HEK293 (cell line): ENCODE measurements around the gene RNASE8.
A peak's percentile ranks its signal among the peaks of the same experiment; 100 is the strongest.

ENCODE experiments used
- CTCF ChIA-PET: fragments of 350-600 bp; formaldehyde crosslinking; extraction: SDS; loops from one replicate; lab custom pipeline; 2021; ENCODE audit warnings: antibody characterized with exemption; lab: Yijun Ruan, JAX
- POLR2A ChIA-PET: fragments of 300-600 bp; formaldehyde crosslinking; extraction: SDS; loops from one replicate; lab custom pipeline; 2020; ENCODE audit warnings: antibody characterized with exemption, inconsistent platforms; lab: Yijun Ruan, JAX
- H3K27ac ChIP-seq: fragments of 200-500 bp; sonication (Bioruptor generic); 2 replicates; pipeline ENCODE4 v1.5.1; 2014; ENCODE audit warnings: low read depth, low read length, control low read depth, inconsistent platforms; ENCODE audit errors: extremely low read depth
- H3K36me3 ChIP-seq, 2 experiments: fragments of 200-500 bp in 1 of 2; sonication (Bioruptor generic) in 1 of 2; 1 replicate in 1 of 2; 2 replicates in 1 of 2; pipeline ENCODE4 v1.5.1; 2014 to 2017; ENCODE audit warnings: inconsistent platforms in 2 of 2, low read length in 2 of 2; ENCODE audit not compliant: control insufficient read depth in 2 of 2, insufficient read depth in 1 of 2
- H3K4me1 ChIP-seq: fragments of 200-500 bp; sonication (Bioruptor generic); 2 replicates; pipeline ENCODE4 v1.5.1; 2014; ENCODE audit warnings: mild to moderate bottlenecking, low read length, inconsistent platforms; ENCODE audit not compliant: control insufficient read depth, insufficient read depth
- H3K4me3 ChIP-seq: 2 replicates; pipeline ENCODE4 v1.5.1; 2011; ENCODE audit warnings: low read depth, mild to moderate bottlenecking, control low read depth, low read length, moderate library complexity
- H3K9me3 ChIP-seq: fragments of 200-500 bp; sonication (Bioruptor generic); 2 replicates; pipeline ENCODE4 v1.5.1; 2014; ENCODE audit warnings: low read depth, low read length, inconsistent platforms; ENCODE audit not compliant: control insufficient read depth, insufficient read depth
- EGR2 ChIP-seq: fragments of 450-650 bp; formaldehyde crosslinking; IDR thresholded peaks from 2 replicates; pipeline ENCODE4 v1.5.1; 2016; ENCODE audit warnings: low read depth, missing biosample characterization, missing genetic modification characterization
- KLF10 ChIP-seq: fragments of 450-650 bp; IDR thresholded peaks from 2 replicates; pipeline ENCODE4 v1.5.1; 2018; ENCODE audit warnings: missing biosample characterization, mild to moderate bottlenecking, missing genetic modification characterization
- KLF16 ChIP-seq: fragments of 450-650 bp; formaldehyde crosslinking; IDR thresholded peaks from 2 replicates; pipeline ENCODE4 v1.5.1; 2017; ENCODE audit warnings: missing biosample characterization, missing genetic modification characterization
- SP2 ChIP-seq: fragments of 450-650 bp; formaldehyde crosslinking; IDR thresholded peaks from 2 replicates; pipeline ENCODE4 v1.5.1; 2016; ENCODE audit warnings: missing biosample characterization, missing genetic modification characterization
- YY1 ChIP-seq: fragments of 450-650 bp; formaldehyde crosslinking; IDR thresholded peaks from 2 replicates; pipeline ENCODE4 v1.5.1; 2018; ENCODE audit warnings: missing biosample characterization, missing genetic modification characterization
- ZBTB17 ChIP-seq: fragments of 450-650 bp; formaldehyde crosslinking; IDR thresholded peaks from 2 replicates; pipeline ENCODE4 v1.5.1; 2016; ENCODE audit warnings: missing biosample characterization, missing genetic modification characterization
- ZFHX2 ChIP-seq: fragments of 450-650 bp; formaldehyde crosslinking; conservative IDR thresholded peaks from 2 replicates; pipeline ENCODE4 v1.5.1; 2016; ENCODE audit warnings: missing biosample characterization, missing genetic modification characterization
- ZNF121 ChIP-seq: fragments of 450-650 bp; formaldehyde crosslinking; IDR thresholded peaks from 2 replicates; pipeline ENCODE4 v1.5.1; 2016; ENCODE audit warnings: missing biosample characterization, missing genetic modification characterization
- ZNF133 ChIP-seq: fragments of 450-650 bp; formaldehyde crosslinking; IDR thresholded peaks from 2 replicates; pipeline ENCODE4 v1.5.1; 2016; ENCODE audit warnings: missing biosample characterization, missing genetic modification characterization
- ZNF169 ChIP-seq: fragments of 450-650 bp; formaldehyde crosslinking; IDR thresholded peaks from 2 replicates; pipeline ENCODE4 v1.5.1; 2016; ENCODE audit warnings: missing biosample characterization, missing genetic modification characterization
- ZNF221 ChIP-seq: fragments of 450-650 bp; formaldehyde crosslinking; IDR thresholded peaks from 2 replicates; pipeline ENCODE4 v1.5.1; 2017; ENCODE audit warnings: missing biosample characterization, missing genetic modification characterization, borderline replicate concordance
- ZNF223 ChIP-seq: fragments of 450-650 bp; formaldehyde crosslinking; IDR thresholded peaks from 2 replicates; pipeline ENCODE4 v1.5.1; 2016; ENCODE audit warnings: missing biosample characterization, missing genetic modification characterization
- ZNF239 ChIP-seq: fragments of 450-650 bp; formaldehyde crosslinking; IDR thresholded peaks from 2 replicates; pipeline ENCODE4 v1.5.1; 2016; ENCODE audit warnings: missing biosample characterization, missing genetic modification characterization
- ZNF354C ChIP-seq: fragments of 450-650 bp; formaldehyde crosslinking; IDR thresholded peaks from 2 replicates; pipeline ENCODE4 v1.5.1; 2016; ENCODE audit warnings: missing biosample characterization, missing genetic modification characterization, low read depth, borderline replicate concordance
- ZNF366 ChIP-seq: fragments of 450-650 bp; formaldehyde crosslinking; conservative IDR thresholded peaks from 2 replicates; pipeline ENCODE4 v1.5.1; 2016; ENCODE audit warnings: missing biosample characterization, missing genetic modification characterization
- ZNF514 ChIP-seq: fragments of 450-650 bp; formaldehyde crosslinking; IDR thresholded peaks from 2 replicates; pipeline ENCODE4 v1.5.1; 2016; ENCODE audit warnings: missing biosample characterization, missing genetic modification characterization
- ZNF560 ChIP-seq: fragments of 450-650 bp; formaldehyde crosslinking; IDR thresholded peaks from 2 replicates; pipeline ENCODE4 v1.5.1; 2017; ENCODE audit warnings: missing biosample characterization, missing genetic modification characterization, borderline replicate concordance
- ZNF571 ChIP-seq: fragments of 450-650 bp; formaldehyde crosslinking; IDR thresholded peaks from 2 replicates; pipeline ENCODE4 v1.5.0; 2017; ENCODE audit warnings: missing biosample characterization, missing genetic modification characterization
- ZNF837 ChIP-seq: fragments of 450-650 bp; formaldehyde crosslinking; IDR thresholded peaks from 2 replicates; pipeline ENCODE4 v1.5.1; 2016; ENCODE audit warnings: missing biosample characterization, missing genetic modification characterization
- TF ChIP-seq, protein P1 (sequence below): fragments of 450-650 bp; formaldehyde crosslinking; IDR thresholded peaks from 2 replicates; pipeline ENCODE4 v1.5.1; 2016; ENCODE audit warnings: missing biosample characterization, missing genetic modification characterization
- TF ChIP-seq, protein P2 (sequence below): fragments of 450-650 bp; formaldehyde crosslinking; IDR thresholded peaks from 2 replicates; pipeline ENCODE4 v1.5.1; 2016; ENCODE audit warnings: missing biosample characterization, missing genetic modification characterization
- TF ChIP-seq, protein P3 (sequence below): fragments of 450-650 bp; formaldehyde crosslinking; IDR thresholded peaks from 2 replicates; pipeline ENCODE4 v1.5.1; 2016; ENCODE audit warnings: missing biosample characterization, missing genetic modification characterization

RNASE8 gene

GRCh38 chr14:21058903-21059302 is 1.3 kb downstream of the RNASE8 start:
- TF ChIP-seq ZNF169 (tag by site-specific recombination) (no peak), ZNF514 (tag by site-specific recombination) (no peak), ZNF221 (tag by site-specific recombination) (no peak), ZNF571 (tag by site-specific recombination) (no peak), ZNF354C (tag by site-specific recombination) (no peak), KLF10 (tag by site-specific recombination) (no peak), ZNF239 (no peak), ZNF133 (tag by site-specific recombination) (no peak), ZNF223 (no peak), SP2 (no peak)
- TF ChIP-seq, protein P1, sequence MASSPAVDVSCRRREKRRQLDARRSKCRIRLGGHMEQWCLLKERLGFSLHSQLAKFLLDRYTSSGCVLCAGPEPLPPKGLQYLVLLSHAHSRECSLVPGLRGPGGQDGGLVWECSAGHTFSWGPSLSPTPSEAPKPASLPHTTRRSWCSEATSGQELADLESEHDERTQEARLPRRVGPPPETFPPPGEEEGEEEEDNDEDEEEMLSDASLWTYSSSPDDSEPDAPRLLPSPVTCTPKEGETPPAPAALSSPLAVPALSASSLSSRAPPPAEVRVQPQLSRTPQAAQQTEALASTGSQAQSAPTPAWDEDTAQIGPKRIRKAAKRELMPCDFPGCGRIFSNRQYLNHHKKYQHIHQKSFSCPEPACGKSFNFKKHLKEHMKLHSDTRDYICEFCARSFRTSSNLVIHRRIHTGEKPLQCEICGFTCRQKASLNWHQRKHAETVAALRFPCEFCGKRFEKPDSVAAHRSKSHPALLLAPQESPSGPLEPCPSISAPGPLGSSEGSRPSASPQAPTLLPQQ (tag by site-specific recombination): no peak
- TF ChIP-seq, protein P2, sequence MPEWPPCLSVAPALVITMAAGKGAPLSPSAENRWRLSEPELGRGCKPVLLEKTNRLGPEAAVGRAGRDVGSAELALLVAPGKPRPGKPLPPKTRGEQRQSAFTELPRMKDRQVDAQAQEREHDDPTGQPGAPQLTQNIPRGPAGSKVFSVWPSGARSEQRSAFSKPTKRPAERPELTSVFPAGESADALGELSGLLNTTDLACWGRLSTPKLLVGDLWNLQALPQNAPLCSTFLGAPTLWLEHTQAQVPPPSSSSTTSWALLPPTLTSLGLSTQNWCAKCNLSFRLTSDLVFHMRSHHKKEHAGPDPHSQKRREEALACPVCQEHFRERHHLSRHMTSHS (tag by site-specific recombination): no peak
- Histone ChIP-seq H3K9me3 (no peaks in the 10 kb centered on the region), H3K4me3 (no peak overlapping the region), H3K4me1 (no peaks in the 10 kb centered on the region; the same call in 1 of the 2 replicates), H3K27ac (no peak overlapping the region), H3K36me3 (no peaks in the 10 kb centered on the region)
- ChIA-PET CTCF (interaction anchor here (0.8 to 1.8 kb wide), 6 partner anchors 18 to 201 kb away, joined by 3 to 7 read pairs (median 5); no protein-coding TSS in a partner anchor), POLR2A (no interaction called here)

GRCh38 chr14:21059842-21060613 is 2.4 kb downstream of the RNASE8 start:
- ChIA-PET CTCF (interaction anchor here (1.0 to 4.3 kb wide), 3 partner anchors 20 to 89 kb away, joined by 6 to 25 read pairs (median 6); no protein-coding TSS in a partner anchor), POLR2A (no interaction called here)
- Histone ChIP-seq H3K27ac (no peak overlapping the region), H3K9me3 (no peaks in the 10 kb centered on the region), H3K4me3 (no peak overlapping the region), H3K36me3 (no peaks in the 10 kb centered on the region), H3K4me1 (no peaks in the 10 kb centered on the region; the same call in 1 of the 2 replicates)
- TF ChIP-seq EGR2 (tag by site-specific recombination) (peak; percentile 60; the same call in 1 of the 2 replicates), ZFHX2 (peak; percentile 66), YY1 (tag by site-specific recombination) (no peak), ZBTB17 (no peak)

GRCh38 chr14:21060614-21061346 is 3.2 kb downstream of the RNASE8 start:
- Histone ChIP-seq H3K4me1 (no peaks in the 10 kb centered on the region; the same call in 1 of the 2 replicates), H3K27ac (no peak overlapping the region), H3K4me3 (no peak overlapping the region), H3K36me3 (no peaks in the 10 kb centered on the region), H3K9me3 (no peaks in the 10 kb centered on the region)
- TF ChIP-seq ZNF837 (tag by site-specific recombination) (no peak), ZNF121 (no peak), KLF16 (tag by site-specific recombination) (no peak), ZNF560 (tag by site-specific recombination) (no peak), ZNF366 (no peak)
- TF ChIP-seq, protein P3, sequence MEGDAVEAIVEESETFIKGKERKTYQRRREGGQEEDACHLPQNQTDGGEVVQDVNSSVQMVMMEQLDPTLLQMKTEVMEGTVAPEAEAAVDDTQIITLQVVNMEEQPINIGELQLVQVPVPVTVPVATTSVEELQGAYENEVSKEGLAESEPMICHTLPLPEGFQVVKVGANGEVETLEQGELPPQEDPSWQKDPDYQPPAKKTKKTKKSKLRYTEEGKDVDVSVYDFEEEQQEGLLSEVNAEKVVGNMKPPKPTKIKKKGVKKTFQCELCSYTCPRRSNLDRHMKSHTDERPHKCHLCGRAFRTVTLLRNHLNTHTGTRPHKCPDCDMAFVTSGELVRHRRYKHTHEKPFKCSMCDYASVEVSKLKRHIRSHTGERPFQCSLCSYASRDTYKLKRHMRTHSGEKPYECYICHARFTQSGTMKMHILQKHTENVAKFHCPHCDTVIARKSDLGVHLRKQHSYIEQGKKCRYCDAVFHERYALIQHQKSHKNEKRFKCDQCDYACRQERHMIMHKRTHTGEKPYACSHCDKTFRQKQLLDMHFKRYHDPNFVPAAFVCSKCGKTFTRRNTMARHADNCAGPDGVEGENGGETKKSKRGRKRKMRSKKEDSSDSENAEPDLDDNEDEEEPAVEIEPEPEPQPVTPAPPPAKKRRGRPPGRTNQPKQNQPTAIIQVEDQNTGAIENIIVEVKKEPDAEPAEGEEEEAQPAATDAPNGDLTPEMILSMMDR (tag by site-specific recombination): no peak
- ChIA-PET POLR2A (no interaction called here), CTCF (interaction anchor here (1.2 to 4.3 kb wide), 4 partner anchors 10 to 46 kb away, joined by 4 to 25 read pairs (median 15); no protein-coding TSS in a partner anchor)
